Suprapubic skin (tissue), 4 donors: ENCODE data around the gene SOS1.

Experiments
- CTCF ChIP-seq, 2 donors: fragments of 200-600 bp in 1 of 2; fragments of 450-650 bp in 1 of 2; sonication (generic) in 1 of 2; IDR thresholded peaks; one replicate each; pipeline ENCODE4 v1.5.1; 2016 to 2019; ENCODE audit warnings: antibody characterized with exemption in 2 of 2, mild to moderate bottlenecking in 1 of 2, moderate library complexity in 1 of 2
- POLR2A ChIP-seq, 2 donors: fragments of 450-650 bp; IDR thresholded peaks; one replicate each; pipeline ENCODE4 v1.6.1; 2017; ENCODE audit warnings: antibody characterized with exemption in 2 of 2, mild to moderate bottlenecking in 2 of 2, moderate library complexity in 2 of 2
- POLR2AphosphoS5 ChIP-seq, 3 donors: sonication (generic); formaldehyde crosslinking; IDR thresholded peaks; one replicate each; pipeline ENCODE4 v1.6.1; 2017; ENCODE audit warnings: antibody characterized with exemption in 3 of 3

GRCh38 chr2:39093218-39093898 is 27.5 kb downstream of the SOS1 start:
- no peak for TF ChIP-seq CTCF (IDR thresholded peaks at IDR 0.05)
- no peak for TF ChIP-seq POLR2AphosphoS5 (IDR thresholded peaks at IDR 0.05)
- TF ChIP-seq POLR2A (IDR thresholded peaks at IDR 0.05): no peak
